PC-9 (cell line): ENCODE results near the gene CYP4F8. TPM values are rescaled to one million over a fixed set of nuclear protein-coding genes. Genes with fewer than 3 reads are reported as not detected.
A peak's percentile ranks its signal among the peaks of the same experiment; 100 is the strongest.

Experiments used
- BruUV-seq: library from RNA; stranded (reverse); fragments of 400-500 nt; replicated peaks from 2 replicates; lab custom pipeline; 2021; lab: Mats Ljungman, UMichigan
- CTCF ChIA-PET: fragments of 300-600 bp; sonication (Branson Sonifier 250); formaldehyde crosslinking; loops from one replicate; lab custom pipeline; 2022; ENCODE audit warnings: antibody characterized with exemption; lab: Charles Lee
- POLR2A ChIA-PET: fragments of 300-600 bp; sonication (Branson Sonifier 250); formaldehyde crosslinking; loops from one replicate; lab custom pipeline; 2022; ENCODE audit warnings: antibody characterized with exemption; ENCODE audit not compliant: unreplicated experiment; lab: Charles Lee
- DNase-seq, 2 experiments: peaks; one replicate each; pipeline versions ENCODE4 v3.0.0 to v3.0.0-alpha.2; 2015 to 2022; ENCODE audit warnings: mixed read lengths in 1 of 2
- H2AFZ ChIP-seq: fragments of 200-600 bp; sonication (generic); 2 replicates; pipeline ENCODE4 v1.8.1; 2017; ENCODE audit warnings: antibody characterized with exemption
- H3F3A ChIP-seq: fragments of 200-600 bp; sonication (generic); 2 replicates; pipeline ENCODE4 v1.8.1; 2017; ENCODE audit warnings: antibody characterized with exemption, mild to moderate bottlenecking, low read depth; ENCODE audit not compliant: insufficient read depth
- H3K27ac ChIP-seq: fragments of 200-600 bp; sonication (generic); 2 replicates; pipeline ENCODE4 v1.6.1; 2016; ENCODE audit warnings: mixed run types
- H3K27me3 ChIP-seq: fragments of 200-600 bp; sonication (generic); 2 replicates; pipeline ENCODE4 v1.6.1; 2016; ENCODE audit warnings: low read depth, mixed run types; ENCODE audit not compliant: insufficient read depth
- H3K36me3 ChIP-seq: fragments of 200-600 bp; sonication (generic); 2 replicates; pipeline ENCODE4 v1.6.1; 2016; ENCODE audit warnings: low read depth, mixed run types
- H3K4me1 ChIP-seq: fragments of 200-600 bp; sonication (generic); replicated peaks from 2 replicates; pipeline ENCODE4 v1.6.1; 2016; ENCODE audit warnings: mixed run types; ENCODE audit not compliant: insufficient read depth
- H3K4me2 ChIP-seq: fragments of 200-600 bp; sonication (generic); 2 replicates; pipeline ENCODE4 v1.6.1; 2017; ENCODE audit warnings: mixed run types
- H3K4me3 ChIP-seq: fragments of 200-600 bp; sonication (generic); 2 replicates; pipeline ENCODE4 v1.6.1; 2016; ENCODE audit warnings: mixed run types
- H3K79me2 ChIP-seq: fragments of 200-600 bp; sonication (generic); 2 replicates; pipeline ENCODE4 v1.6.1; 2017; ENCODE audit warnings: low read depth, mixed run types
- H3K9me2 ChIP-seq: fragments of 200-600 bp; sonication (generic); 2 replicates; pipeline ENCODE4 v1.8.1; 2017; ENCODE audit warnings: mild to moderate bottlenecking; ENCODE audit not compliant: insufficient read depth
- H3K9me3 ChIP-seq: fragments of 200-600 bp; sonication (generic); 2 replicates; pipeline ENCODE4 v1.8.1; 2016; ENCODE audit warnings: low read depth; ENCODE audit not compliant: insufficient read depth
- H4K20me1 ChIP-seq: fragments of 200-600 bp; sonication (generic); 2 replicates; pipeline ENCODE4 v1.8.1; 2017; ENCODE audit not compliant: insufficient read depth
- CTCF ChIP-seq: fragments of 200-600 bp; sonication (generic); conservative IDR thresholded peaks from 2 replicates; pipeline ENCODE4 v1.6.1; 2017; ENCODE audit warnings: mixed run types, antibody characterized with exemption, mild to moderate bottlenecking, moderate library complexity
- EZH2 ChIP-seq: fragments of 200-600 bp; sonication (generic); IDR thresholded peaks from 2 replicates; pipeline ENCODE4 v1.8.0; 2017; ENCODE audit warnings: antibody characterized with exemption, low read depth
- intact Hi-C: fragments of 100-400 bp; cut with micrococcal nuclease; formaldehyde crosslinking; loops from one replicate; pipeline ENCODE4 v1.10.0; 2022; ENCODE audit not compliant: unreplicated experiment
- total RNA-seq: library from RNA; stranded (reverse); gene quantifications from 2 replicates; pipeline ENCODE4 v1.2.3, GENCODE V29; 2021

The CYP4F8 gene
- total RNA-seq, 1 experiment from 2014 or later: not detected

- Histone ChIP-seq H3K9me3 (no peaks in the 10 kb centered on the region), H3K4me3 (no peak overlapping the region), H3F3A (peaks cover 6% of the 10 kb centered on the region; the same call in 1 of the 2 replicates), H3K4me2 (no peak overlapping the region), H3K36me3 (no peaks in the 10 kb centered on the region), H3K4me1 (peaks cover 30% of the 10 kb centered on the region), H3K27me3 (no peaks in the 10 kb centered on the region), H3K27ac (no peak overlapping the region), H4K20me1 (no peaks in the 10 kb centered on the region), H3K79me2 (no peaks in the 10 kb centered on the region), H3K9me2 (no peaks in the 10 kb centered on the region), H2AFZ (no peak overlapping the region)
- ChIA-PET CTCF (no interaction called here), POLR2A (no interaction called here)
- intact Hi-C loops: no loop called here
- TF ChIP-seq EZH2 (no peak), CTCF (no peak)
- BruUV-seq: no TSS peak
- no peak for DNase-seq
Measured at GRCh38 chr19:15616183-15616582, 1.2 kb downstream of the CYP4F8 start.

GRCh38 chr19:15616627-15617270, 1.7 kb downstream of the CYP4F8 start:
- BruUV-seq: no TSS peak

GRCh38 chr19:15618321-15618720, 3.3 kb downstream of the CYP4F8 start:
- H3K9me3 ChIP-seq: no peaks in the 10 kb centered on the region
- no peak for TF ChIP-seq CTCF
- no peak for TF ChIP-seq EZH2
- H3F3A ChIP-seq: peaks cover 6% of the 10 kb centered on the region; the same call in 1 of the 2 replicates
- no peak overlapping the region for H3K4me2 ChIP-seq
- no peaks in the 10 kb centered on the region for H3K36me3 ChIP-seq
- DNase-seq: no peak
- peaks cover 16% of the 10 kb centered on the region for H3K4me1 ChIP-seq
- BruUV-seq: no TSS peak
- CTCF ChIA-PET: no interaction called here
- no peaks in the 10 kb centered on the region for H4K20me1 ChIP-seq
- intact Hi-C loops: no loop called here
- H3K4me3 ChIP-seq: no peak overlapping the region
- H3K27me3 ChIP-seq: no peaks in the 10 kb centered on the region
- no peak overlapping the region for H3K27ac ChIP-seq
- POLR2A ChIA-PET: no interaction called here
- H2AFZ ChIP-seq: no peak overlapping the region
- no peaks in the 10 kb centered on the region for H3K9me2 ChIP-seq
- H3K79me2 ChIP-seq: no peaks in the 10 kb centered on the region

More at GRCh38 chr19:15616627-15617270, 1.7 kb downstream of the CYP4F8 start:
- H2AFZ ChIP-seq: no peak overlapping the region
- H3F3A ChIP-seq: peaks cover 6% of the 10 kb centered on the region; the same call in 1 of the 2 replicates
- H3K4me2 ChIP-seq: 0 out of 2 replicates have a peak overlapping the region, but pooled peaks have one; percentile 6
- intact Hi-C loops: no loop called here
- no peak for TF ChIP-seq EZH2
- no peak for TF ChIP-seq CTCF
- no peaks in the 10 kb centered on the region for H3K36me3 ChIP-seq
- CTCF ChIA-PET: no interaction called here
- H3K4me3 ChIP-seq: no peak overlapping the region
- no peaks in the 10 kb centered on the region for H3K27me3 ChIP-seq
- no peaks in the 10 kb centered on the region for H3K79me2 ChIP-seq
- POLR2A ChIA-PET: no interaction called here
- no peaks in the 10 kb centered on the region for H4K20me1 ChIP-seq
- H3K27ac ChIP-seq: no peak overlapping the region
- H3K4me1 ChIP-seq: peaks cover 30% of the 10 kb centered on the region
- peak in 1 of 2 experiments; percentile 77 for DNase-seq
- no peaks in the 10 kb centered on the region for H3K9me2 ChIP-seq
- no peaks in the 10 kb centered on the region for H3K9me3 ChIP-seq
